Liver (tissue), 9 donors: ENCODE data around the gene TEDC1. TPM values are rescaled to one million over a fixed set of nuclear protein-coding genes. Genes with fewer than 3 reads are reported as not detected.

Experiments
- DNase-seq: peaks from one replicate; pipeline ENCODE4 v3.0.0-alpha.2; 2017; ENCODE audit warnings: low spot score
- H3K27ac ChIP-seq, 2 donors: one replicate each; pipeline ENCODE4 v1.7.0; 2013; ENCODE audit warnings: inconsistent platforms in 2 of 2, low read length in 2 of 2, control low read depth in 1 of 2, low read depth in 1 of 2, mild to moderate bottlenecking in 1 of 2
- H3K27me3 ChIP-seq, 4 donors: one replicate each; pipeline versions ENCODE4 v1.6.1 to v1.7.0; 2013; ENCODE audit warnings: low read length in 3 of 4, inconsistent platforms in 1 of 4, mild to moderate bottlenecking in 1 of 4, moderate library complexity in 1 of 4; ENCODE audit not compliant: control insufficient read depth in 4 of 4, insufficient read depth in 4 of 4
- H3K36me3 ChIP-seq, 4 donors: one replicate each; pipeline versions ENCODE4 v1.6.1 to v1.7.0; 2013; ENCODE audit warnings: low read length in 3 of 4, mild to moderate bottlenecking in 3 of 4, low read depth in 1 of 4, moderate library complexity in 1 of 4; ENCODE audit not compliant: control insufficient read depth in 4 of 4, insufficient read depth in 3 of 4
- H3K4me1 ChIP-seq, 4 donors: one replicate each; pipeline versions ENCODE4 v1.6.1 to v1.7.0; 2013; ENCODE audit warnings: low read length in 3 of 4, mild to moderate bottlenecking in 3 of 4, moderate library complexity in 1 of 4; ENCODE audit not compliant: control insufficient read depth in 4 of 4, insufficient read depth in 4 of 4
- H3K4me3 ChIP-seq, 3 donors: one replicate each; pipeline versions ENCODE4 v1.6.1 to v1.7.0; 2013; ENCODE audit warnings: low read length in 3 of 3, control low read depth in 1 of 3, low read depth in 1 of 3, mild to moderate bottlenecking in 1 of 3
- H3K9ac ChIP-seq, 2 donors: one replicate each; pipeline ENCODE4 v1.7.0; 2013; ENCODE audit warnings: low read length in 2 of 2, mild to moderate bottlenecking in 2 of 2, moderate library complexity in 2 of 2, control low read depth in 1 of 2, low read depth in 1 of 2
- H3K9me3 ChIP-seq, 4 donors: one replicate each; pipeline versions ENCODE4 v1.6.1 to v1.7.0; 2013; ENCODE audit warnings: low read length in 3 of 4; ENCODE audit not compliant: control insufficient read depth in 4 of 4
- ATF3 ChIP-seq: IDR thresholded peaks from 2 replicates; pipeline ENCODE4 v1.6.1; 2016; ENCODE audit warnings: antibody characterized with exemption
- CTCF ChIP-seq: fragments of 150-350 bp; IDR thresholded peaks from 2 replicates; pipeline ENCODE4 v1.5.1; 2017; ENCODE audit warnings: improper control_type of control experiment, low read depth, low read length; ENCODE audit not compliant: missing input control
- EGR1 ChIP-seq, 2 donors: IDR thresholded peaks; 2 replicates each; pipeline ENCODE4 v1.6.1; 2016 to 2018; ENCODE audit warnings: antibody characterized with exemption in 2 of 2, low read depth in 2 of 2
- FOXA1 ChIP-seq: IDR thresholded peaks from 2 replicates; pipeline ENCODE4 v1.6.1; 2016; ENCODE audit warnings: antibody characterized with exemption
- FOXA2 ChIP-seq: IDR thresholded peaks from 2 replicates; pipeline ENCODE4 v1.6.1; 2016; ENCODE audit warnings: antibody characterized with exemption
- GABPA ChIP-seq, 2 donors: IDR thresholded peaks in 1 of 2; conservative IDR thresholded peaks in 1 of 2; 2 replicates each; pipeline ENCODE4 v1.6.1; 2016; ENCODE audit warnings: antibody characterized with exemption in 2 of 2, mild to moderate bottlenecking in 1 of 2, moderate library complexity in 1 of 2
- HNF4A ChIP-seq, 2 donors: conservative IDR thresholded peaks; 2 replicates each; pipeline ENCODE4 v1.6.1; 2016; ENCODE audit warnings: antibody characterized with exemption in 2 of 2, mild to moderate bottlenecking in 2 of 2
- HNF4G ChIP-seq: IDR thresholded peaks from 2 replicates; pipeline ENCODE4 v1.6.1; 2016; ENCODE audit warnings: antibody characterized with exemption
- JUND ChIP-seq, 2 donors: IDR thresholded peaks; 2 replicates each; pipeline ENCODE4 v1.6.1; 2016; ENCODE audit warnings: antibody characterized with exemption in 2 of 2
- MAX ChIP-seq: IDR thresholded peaks from 2 replicates; pipeline ENCODE4 v1.6.1; 2016; ENCODE audit warnings: antibody characterized with exemption
- NR2F2 ChIP-seq: IDR thresholded peaks from 2 replicates; pipeline ENCODE4 v1.6.1; 2016; ENCODE audit warnings: antibody characterized with exemption
- RAD21 ChIP-seq, 2 donors: IDR thresholded peaks; 2 replicates each; pipeline ENCODE4 v1.6.1; 2016; ENCODE audit warnings: antibody characterized with exemption in 2 of 2, mild to moderate bottlenecking in 2 of 2
- RXRA ChIP-seq, 2 donors: IDR thresholded peaks; 2 replicates each; pipeline ENCODE4 v1.6.1; 2017 to 2018; ENCODE audit warnings: antibody characterized with exemption in 2 of 2, mild to moderate bottlenecking in 1 of 2
- SP1 ChIP-seq: IDR thresholded peaks from 2 replicates; pipeline ENCODE4 v1.6.1; 2018; ENCODE audit warnings: antibody characterized with exemption, mild to moderate bottlenecking
- TAF1 ChIP-seq: conservative IDR thresholded peaks from 2 replicates; pipeline ENCODE4 v1.6.1; 2016; ENCODE audit warnings: antibody characterized with exemption, mild to moderate bottlenecking
- YY1 ChIP-seq: IDR thresholded peaks from 2 replicates; pipeline ENCODE4 v1.6.1; 2016; ENCODE audit warnings: antibody characterized with exemption, mild to moderate bottlenecking
- ZBTB33 ChIP-seq: IDR thresholded peaks from 2 replicates; pipeline ENCODE4 v1.6.1; 2016; ENCODE audit warnings: antibody characterized with exemption
- WGBS: extraction: QIAGEN DNeasy Blood & Tissue Kit; methylation state at CpG from one replicate; pipeline ENCODE4 v1.1.7; 2013; 5-methylcytosine and 5-hydroxymethylcytosine counted together
- polyA plus RNA-seq, 2 donors: library from polyadenylated mRNA; stranded (reverse) in 1 of 2; unstranded in 1 of 2; fragments of 200-250 nt in 1 of 2; fragments of >200 nt in 1 of 2; fragmentation: Nextera tagmentation in 1 of 2; extraction: Ambion mirVana in 1 of 2; gene quantifications; one replicate each; pipeline versions ENCODE4 v1.2.1 to v1.2.3, GENCODE V29; 2013 to 2015
- total RNA-seq, 2 donors: library from RNA; depleted of rRNA; stranded (reverse); fragments of >200 nt; gene quantifications; one replicate each; pipeline ENCODE4 v1.2.3, GENCODE V29; 2014
- TF ChIP-seq, protein P1 (sequence below): IDR thresholded peaks from 2 replicates; pipeline ENCODE4 v1.6.1; 2016; ENCODE audit warnings: antibody characterized with exemption, mild to moderate bottlenecking
- donor health status: healthy.
- donor health status: healthy.
- donor health status: healthy.
- donor health status: healthy.
- donor health status: healthy.

Gene TEDC1
- total and polyA plus RNA-seq, 4 donors = 0.97 to 7.5 (median 3.2) TPM

GRCh38 chr14:105464501-105464900 lies 26.5 kb upstream of the TEDC1 start:
- TF ChIP-seq RAD21 (IDR thresholded peaks at IDR 0.05) (no peak), MAX (no peak), TAF1 (no peak), HNF4A (conservative IDR thresholded peaks at IDR 0.05) (no peak), SP1 (no peak)
- DNase-seq = no peak
- Histone ChIP-seq H3K4me1 (peaks cover 8 to 25% (median 17%) of the 10 kb centered on the region in 4 donors), H3K9ac (no peak overlapping the region), H3K27ac (no peak overlapping the region), H3K36me3 (peaks cover 8 to 48% (median 28%) of the 10 kb centered on the region in 4 donors), H3K9me3 (no peaks in the 10 kb centered on the region), H3K27me3 (no peaks in the 10 kb centered on the region), H3K4me3 (no peak overlapping the region)
- 95% methylated on average over 33 of the region's 33 CpGs for WGBS

- WGBS = 88% methylated on average over 20 of the region's 20 CpGs
- Histone ChIP-seq H3K4me1 (peaks cover 8 to 26% (median 18%) of the 10 kb centered on the region in 4 donors), H3K9ac (no peak overlapping the region), H3K27me3 (no peaks in the 10 kb centered on the region), H3K27ac (no peak overlapping the region), H3K9me3 (no peaks in the 10 kb centered on the region), H3K36me3 (peaks cover 8 to 45% (median 28%) of the 10 kb centered on the region in 4 donors), H3K4me3 (no peak overlapping the region)
- DNase-seq = no peak
- TF ChIP-seq MAX (no peak), RAD21 (IDR thresholded peaks at IDR 0.05) (no peak), YY1 (no peak), FOXA2 (no peak), ZBTB33 (no peak), TAF1 (no peak), JUND (IDR thresholded peaks at IDR 0.05) (no peak), NR2F2 (no peak), HNF4G (no peak), EGR1 (IDR thresholded peaks at IDR 0.05; ENCODE audit: low read depth in 2 of 2) (no peak), CTCF (no peak), HNF4A (conservative IDR thresholded peaks at IDR 0.05) (no peak), RXRA (IDR thresholded peaks at IDR 0.05) (no peak), SP1 (no peak), ATF3 (no peak), GABPA (IDR thresholded peaks at IDR 0.05 in 1 of 2, conservative IDR thresholded peaks at IDR 0.05 in 1 of 2) (no peak), FOXA1 (no peak)
- TF ChIP-seq, protein P1, sequence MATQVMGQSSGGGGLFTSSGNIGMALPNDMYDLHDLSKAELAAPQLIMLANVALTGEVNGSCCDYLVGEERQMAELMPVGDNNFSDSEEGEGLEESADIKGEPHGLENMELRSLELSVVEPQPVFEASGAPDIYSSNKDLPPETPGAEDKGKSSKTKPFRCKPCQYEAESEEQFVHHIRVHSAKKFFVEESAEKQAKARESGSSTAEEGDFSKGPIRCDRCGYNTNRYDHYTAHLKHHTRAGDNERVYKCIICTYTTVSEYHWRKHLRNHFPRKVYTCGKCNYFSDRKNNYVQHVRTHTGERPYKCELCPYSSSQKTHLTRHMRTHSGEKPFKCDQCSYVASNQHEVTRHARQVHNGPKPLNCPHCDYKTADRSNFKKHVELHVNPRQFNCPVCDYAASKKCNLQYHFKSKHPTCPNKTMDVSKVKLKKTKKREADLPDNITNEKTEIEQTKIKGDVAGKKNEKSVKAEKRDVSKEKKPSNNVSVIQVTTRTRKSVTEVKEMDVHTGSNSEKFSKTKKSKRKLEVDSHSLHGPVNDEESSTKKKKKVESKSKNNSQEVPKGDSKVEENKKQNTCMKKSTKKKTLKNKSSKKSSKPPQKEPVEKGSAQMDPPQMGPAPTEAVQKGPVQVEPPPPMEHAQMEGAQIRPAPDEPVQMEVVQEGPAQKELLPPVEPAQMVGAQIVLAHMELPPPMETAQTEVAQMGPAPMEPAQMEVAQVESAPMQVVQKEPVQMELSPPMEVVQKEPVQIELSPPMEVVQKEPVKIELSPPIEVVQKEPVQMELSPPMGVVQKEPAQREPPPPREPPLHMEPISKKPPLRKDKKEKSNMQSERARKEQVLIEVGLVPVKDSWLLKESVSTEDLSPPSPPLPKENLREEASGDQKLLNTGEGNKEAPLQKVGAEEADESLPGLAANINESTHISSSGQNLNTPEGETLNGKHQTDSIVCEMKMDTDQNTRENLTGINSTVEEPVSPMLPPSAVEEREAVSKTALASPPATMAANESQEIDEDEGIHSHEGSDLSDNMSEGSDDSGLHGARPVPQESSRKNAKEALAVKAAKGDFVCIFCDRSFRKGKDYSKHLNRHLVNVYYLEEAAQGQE = no peak
Measured at GRCh38 chr14:105465209-105466031, 25.6 kb upstream of the TEDC1 start.
